HL-60 (cell line): Measurements from ENCODE around the gene CYP4A22.

Experiments used
- DNase-seq, 2 experiments: peaks; one replicate each; pipeline ENCODE4 v3.0.0-alpha.2; 2010 to 2020; ENCODE audit warnings: low read depth in 1 of 2, low spot score in 1 of 2
- H3K27ac ChIP-seq: fragments of 250-450 bp; sonication (Bioruptor Pico); replicated peaks from 2 replicates; pipeline ENCODE4 v1.5.1; 2020; ENCODE audit warnings: mild to moderate bottlenecking, moderate library complexity
- H3K27me3 ChIP-seq: fragments of 250-450 bp; sonication (Bioruptor Pico); 2 replicates; pipeline ENCODE4 v1.5.1; 2021; ENCODE audit warnings: mild to moderate bottlenecking, moderate library complexity; ENCODE audit not compliant: insufficient read depth, poor library complexity, severe bottlenecking
- H3K4me3 ChIP-seq: replicated peaks from 2 replicates; pipeline ENCODE4 v1.5.1; 2011; ENCODE audit warnings: mild to moderate bottlenecking, control low read depth, low read length; ENCODE audit not compliant: insufficient read depth
- CTCF ChIP-seq: IDR thresholded peaks from one replicate; pipeline ENCODE4 v1.5.1; 2011; ENCODE audit warnings: low read length, control low read depth, inconsistent platforms; ENCODE audit not compliant: insufficient read depth
- GABPA ChIP-seq: IDR thresholded peaks from 2 replicates; pipeline ENCODE4 v1.6.1; 2012; ENCODE audit warnings: low read depth
- POLR2AphosphoS5 ChIP-seq: IDR thresholded peaks from 2 replicates; pipeline ENCODE4 v1.6.1; 2012; ENCODE audit warnings: low read depth
- REST ChIP-seq: IDR thresholded peaks from 2 replicates; pipeline ENCODE4 v1.6.1; 2012; ENCODE audit warnings: low read depth; ENCODE audit not compliant: insufficient replicate concordance
- SPI1 ChIP-seq: IDR thresholded peaks from 2 replicates; pipeline ENCODE4 v1.6.1; 2012; ENCODE audit warnings: low read depth, mild to moderate bottlenecking, borderline replicate concordance

Gene CYP4A22

GRCh38 chr1:47180603-47181094 is 43.4 kb downstream of the CYP4A22 start:
- H3K4me3 ChIP-seq: no peak overlapping the region
- DNase-seq: no peak
- no peaks in the 10 kb centered on the region for H3K27me3 ChIP-seq
- TF ChIP-seq POLR2AphosphoS5 (no peak), GABPA (no peak), REST (no peak), SPI1 (no peak), CTCF (no peak)
- H3K27ac ChIP-seq: no peak overlapping the region

GRCh38 chr1:47181095-47181954 is 44.1 kb downstream of the CYP4A22 start:
- H3K4me3 ChIP-seq: no peak overlapping the region
- H3K27me3 ChIP-seq: no peaks in the 10 kb centered on the region
- DNase-seq: no peak
- H3K27ac ChIP-seq: no peak overlapping the region
- TF ChIP-seq GABPA: no peak
- no peak for TF ChIP-seq POLR2AphosphoS5
- TF ChIP-seq SPI1: no peak
- TF ChIP-seq REST: no peak
- no peak for TF ChIP-seq CTCF

- no peak for DNase-seq
- Histone ChIP-seq H3K27me3 (no peaks in the 10 kb centered on the region), H3K27ac (no peak overlapping the region)
Observed at GRCh38 chr1:47181955-47182675, 44.9 kb downstream of the CYP4A22 start.

More at GRCh38 chr1:47181955-47182675, 44.9 kb downstream of the CYP4A22 start:
- no peak for TF ChIP-seq REST
- TF ChIP-seq SPI1: no peak
- TF ChIP-seq CTCF: no peak
- no peak for TF ChIP-seq GABPA
- TF ChIP-seq POLR2AphosphoS5: no peak
- no peak overlapping the region for H3K4me3 ChIP-seq
